Mucosa of stomach (tissue), 1 donor: Measurements from ENCODE around the gene NAGA.

Experiments
- H3K27me3 ChIP-seq: one replicate; pipeline ENCODE4 v1.7.0; 2013; ENCODE audit warnings: mild to moderate bottlenecking, low read length; ENCODE audit not compliant: control insufficient read depth, insufficient read depth
- H3K36me3 ChIP-seq: one replicate; pipeline ENCODE4 v1.7.0; 2013; ENCODE audit warnings: low read length; ENCODE audit not compliant: control insufficient read depth, insufficient read depth
- H3K4me1 ChIP-seq: one replicate; pipeline ENCODE4 v1.7.0; 2013; ENCODE audit warnings: mild to moderate bottlenecking, low read length; ENCODE audit not compliant: control insufficient read depth, insufficient read depth
- H3K4me3 ChIP-seq: one replicate; pipeline ENCODE4 v1.7.0; 2013; ENCODE audit warnings: low read length
- H3K9ac ChIP-seq: one replicate; pipeline ENCODE4 v1.7.0; 2013; ENCODE audit warnings: mild to moderate bottlenecking, low read length, moderate library complexity
- H3K9me3 ChIP-seq: one replicate; pipeline ENCODE4 v1.7.0; 2013; ENCODE audit warnings: mild to moderate bottlenecking, low read length, moderate library complexity; ENCODE audit not compliant: control insufficient read depth
- donor health status: Pancreatic carcinoma.

Gene NAGA

DNA sequence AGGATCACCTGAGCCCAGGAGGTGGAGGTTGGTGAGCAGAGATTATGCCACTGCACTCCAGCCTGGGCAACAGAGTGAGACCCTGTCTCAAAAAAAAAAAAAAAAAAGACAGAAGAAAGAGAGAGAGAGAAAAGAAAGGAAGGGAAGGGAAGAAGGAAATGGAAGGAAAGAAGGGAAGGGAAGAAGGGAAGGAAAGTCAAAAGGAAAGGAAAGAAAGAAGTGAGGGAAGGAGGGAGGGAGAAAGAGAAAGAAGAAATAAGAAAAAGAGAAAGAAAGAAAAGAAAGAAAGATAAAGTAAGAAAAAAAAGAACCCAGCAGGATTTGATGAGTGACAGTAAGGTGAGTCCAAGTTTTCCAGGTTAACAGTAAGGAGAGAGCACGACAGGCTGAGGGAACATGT is 52.4 kb downstream of the NAGA start:
- no peaks in the 10 kb centered on the region for H3K9me3 ChIP-seq
- H3K4me1 ChIP-seq: peaks cover 11% of the 10 kb centered on the region
- H3K9ac ChIP-seq: no peak overlapping the region
- H3K27me3 ChIP-seq: no peaks in the 10 kb centered on the region
- no peak overlapping the region for H3K4me3 ChIP-seq
- H3K36me3 ChIP-seq: no peaks in the 10 kb centered on the region

- H3K27me3 ChIP-seq: no peaks in the 10 kb centered on the region
- H3K4me1 ChIP-seq: no peaks in the 10 kb centered on the region
- H3K9ac ChIP-seq: no peak overlapping the region
- no peaks in the 10 kb centered on the region for H3K9me3 ChIP-seq
- H3K4me3 ChIP-seq: no peak overlapping the region
- no peaks in the 10 kb centered on the region for H3K36me3 ChIP-seq
Measured at GRCh38 chr22:42016111-42016510, 54.5 kb downstream of the NAGA start.

GRCh38 chr22:42013385-42013784 is 57.2 kb downstream of the NAGA start:
- Histone ChIP-seq H3K9ac (no peak overlapping the region), H3K4me1 (no peaks in the 10 kb centered on the region), H3K9me3 (no peaks in the 10 kb centered on the region), H3K36me3 (no peaks in the 10 kb centered on the region), H3K27me3 (no peaks in the 10 kb centered on the region), H3K4me3 (no peak overlapping the region)

GRCh38 chr22:42010778-42011177 is 59.8 kb downstream of the NAGA start:
- no peaks in the 10 kb centered on the region for H3K27me3 ChIP-seq
- H3K9ac ChIP-seq: no peak overlapping the region
- no peaks in the 10 kb centered on the region for H3K4me1 ChIP-seq
- no peak overlapping the region for H3K4me3 ChIP-seq
- no peaks in the 10 kb centered on the region for H3K9me3 ChIP-seq
- no peaks in the 10 kb centered on the region for H3K36me3 ChIP-seq
